Tibial nerve (tissue), 3 donors: ENCODE data around the gene NEGR1.

Experiments
- POLR2A ChIP-seq, 2 donors: fragments of 450-650 bp; IDR thresholded peaks; one replicate each; pipeline ENCODE4 v1.6.1; 2017; ENCODE audit warnings: antibody characterized with exemption in 2 of 2, mild to moderate bottlenecking in 2 of 2, moderate library complexity in 2 of 2
- TF ChIP-seq, protein P1 (sequence below), 5 experiments: fragments of 200-600 bp in 3 of 5; fragments of 450-650 bp in 2 of 5; sonication (generic) in 3 of 5; IDR thresholded peaks; one replicate each; pipeline ENCODE4 v1.5.1; 2016 to 2019; ENCODE audit warnings: antibody characterized with exemption in 5 of 5, mild to moderate bottlenecking in 3 of 5, moderate library complexity in 2 of 5

DNA sequence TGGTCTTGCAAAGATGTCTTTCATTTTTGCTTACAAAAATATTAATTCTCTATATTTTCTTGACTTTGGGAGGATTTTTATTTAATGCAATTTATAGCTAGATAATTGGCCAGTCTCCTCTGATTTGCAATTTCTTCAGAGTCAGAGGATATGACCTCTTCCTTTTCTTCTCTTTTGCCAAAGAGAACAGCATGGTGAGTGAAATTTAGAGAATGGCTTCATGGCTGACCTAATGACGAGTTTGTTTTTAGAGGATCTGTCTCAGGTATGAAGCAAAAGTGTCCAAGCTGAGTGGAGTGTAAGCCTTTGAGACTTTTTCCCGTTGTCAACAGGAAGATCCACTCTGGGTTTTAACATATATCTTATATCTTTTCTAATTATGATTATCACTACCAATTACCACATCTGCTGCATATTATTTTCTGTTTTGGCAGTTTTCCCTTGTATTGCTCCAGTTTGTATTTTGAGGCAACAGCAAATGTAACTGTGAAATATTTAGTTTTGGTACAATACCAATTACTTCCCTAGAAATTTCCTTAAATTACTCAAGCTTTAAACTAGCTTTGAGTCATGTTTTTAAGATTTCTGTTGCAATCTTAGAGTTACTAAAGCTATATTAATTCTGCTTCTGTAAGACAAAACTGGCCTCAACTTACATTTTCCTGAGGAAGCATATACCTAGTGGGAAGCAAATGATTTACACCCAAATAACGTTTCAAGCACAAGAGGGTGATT lies 868.7 kb downstream of the NEGR1 start:
- TF ChIP-seq, protein P1, sequence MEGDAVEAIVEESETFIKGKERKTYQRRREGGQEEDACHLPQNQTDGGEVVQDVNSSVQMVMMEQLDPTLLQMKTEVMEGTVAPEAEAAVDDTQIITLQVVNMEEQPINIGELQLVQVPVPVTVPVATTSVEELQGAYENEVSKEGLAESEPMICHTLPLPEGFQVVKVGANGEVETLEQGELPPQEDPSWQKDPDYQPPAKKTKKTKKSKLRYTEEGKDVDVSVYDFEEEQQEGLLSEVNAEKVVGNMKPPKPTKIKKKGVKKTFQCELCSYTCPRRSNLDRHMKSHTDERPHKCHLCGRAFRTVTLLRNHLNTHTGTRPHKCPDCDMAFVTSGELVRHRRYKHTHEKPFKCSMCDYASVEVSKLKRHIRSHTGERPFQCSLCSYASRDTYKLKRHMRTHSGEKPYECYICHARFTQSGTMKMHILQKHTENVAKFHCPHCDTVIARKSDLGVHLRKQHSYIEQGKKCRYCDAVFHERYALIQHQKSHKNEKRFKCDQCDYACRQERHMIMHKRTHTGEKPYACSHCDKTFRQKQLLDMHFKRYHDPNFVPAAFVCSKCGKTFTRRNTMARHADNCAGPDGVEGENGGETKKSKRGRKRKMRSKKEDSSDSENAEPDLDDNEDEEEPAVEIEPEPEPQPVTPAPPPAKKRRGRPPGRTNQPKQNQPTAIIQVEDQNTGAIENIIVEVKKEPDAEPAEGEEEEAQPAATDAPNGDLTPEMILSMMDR (IDR thresholded peaks at IDR 0.05): no peak
- no peak for TF ChIP-seq POLR2A (IDR thresholded peaks at IDR 0.05)
